GM19043 (cell line): Measurements from ENCODE around the gene MALRD1.

Experiments used
- ATAC-seq: cut with Tn5 transposase; IDR thresholded peaks from one replicate; pipeline ENCODE4 v1.9.1; 2021; ENCODE audit warnings: low read depth; ENCODE audit not compliant: unreplicated experiment

Gene MALRD1

DNA sequence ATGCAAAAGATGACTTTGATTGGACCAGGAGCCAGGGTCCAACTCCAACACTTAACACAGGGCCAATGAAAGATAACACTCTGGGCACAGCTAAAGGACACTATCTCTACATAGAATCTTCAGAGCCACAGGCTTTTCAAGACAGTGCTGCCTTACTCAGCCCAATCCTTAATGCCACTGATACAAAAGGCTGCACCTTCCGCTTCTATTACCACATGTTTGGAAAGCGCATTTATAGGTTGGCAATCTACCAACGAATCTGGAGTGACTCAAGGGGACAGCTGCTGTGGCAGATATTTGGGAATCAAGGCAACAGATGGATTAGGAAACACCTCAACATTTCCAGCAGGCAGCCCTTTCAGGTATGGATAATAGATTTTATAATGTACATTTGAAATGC lies 160.7 kb downstream of the MALRD1 start:
- no peak for ATAC-seq

- no peak for ATAC-seq
These were observed 164.0 kb downstream of the MALRD1 start for GRCh38 chr10:19212590-19212989.

GRCh38 chr10:19221216-19221615 lies 172.6 kb downstream of the MALRD1 start:
- no peak for ATAC-seq

- no peak for ATAC-seq
These were observed 177.4 kb downstream of the MALRD1 start for GRCh38 chr10:19226025-19226424.

GRCh38 chr10:19231034-19231433 lies 182.4 kb downstream of the MALRD1 start:
- ATAC-seq, result no peak

- ATAC-seq, result no peak
These were observed 197.5 kb downstream of the MALRD1 start for GRCh38 chr10:19245889-19246752.

DNA sequence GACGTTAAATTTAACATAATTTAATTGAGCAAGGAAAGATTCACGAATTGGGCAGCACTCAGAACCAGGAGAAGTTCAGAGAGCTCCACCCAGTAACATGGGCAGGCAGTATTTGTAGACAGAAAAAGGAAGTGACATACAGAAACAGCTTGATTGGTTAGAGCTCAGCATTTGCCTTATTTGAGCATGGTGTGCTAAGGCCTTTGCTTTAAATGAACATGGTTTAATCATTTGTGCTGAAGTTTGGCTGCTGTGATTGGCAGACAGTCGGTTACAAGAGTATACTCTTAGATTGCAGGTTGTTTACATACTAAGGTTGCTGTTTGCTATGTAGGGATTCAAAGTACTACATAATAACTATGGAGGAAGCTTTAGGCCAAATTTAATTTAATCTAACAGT lies 199.2 kb downstream of the MALRD1 start:
- no peak for ATAC-seq

DNA sequence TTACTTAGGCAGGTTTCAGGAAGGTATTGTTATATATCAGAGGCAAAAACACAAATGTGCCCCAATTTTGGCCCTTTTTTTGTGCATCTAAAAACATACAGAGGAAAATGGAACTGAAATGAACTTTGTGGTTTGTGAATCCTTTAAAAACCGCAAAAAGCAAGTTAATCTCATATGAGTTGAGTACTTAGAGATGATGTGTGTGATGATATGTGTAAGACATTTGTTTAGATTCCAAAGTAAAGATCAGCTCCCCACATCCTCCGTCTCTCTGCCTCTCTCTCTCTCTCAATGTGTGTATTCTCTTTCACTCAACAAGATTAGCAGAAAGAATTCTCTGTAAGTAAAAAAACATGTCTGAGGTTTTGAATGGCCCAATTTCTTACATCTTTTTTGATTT lies 201.9 kb downstream of the MALRD1 start:
- ATAC-seq, result no peak

DNA sequence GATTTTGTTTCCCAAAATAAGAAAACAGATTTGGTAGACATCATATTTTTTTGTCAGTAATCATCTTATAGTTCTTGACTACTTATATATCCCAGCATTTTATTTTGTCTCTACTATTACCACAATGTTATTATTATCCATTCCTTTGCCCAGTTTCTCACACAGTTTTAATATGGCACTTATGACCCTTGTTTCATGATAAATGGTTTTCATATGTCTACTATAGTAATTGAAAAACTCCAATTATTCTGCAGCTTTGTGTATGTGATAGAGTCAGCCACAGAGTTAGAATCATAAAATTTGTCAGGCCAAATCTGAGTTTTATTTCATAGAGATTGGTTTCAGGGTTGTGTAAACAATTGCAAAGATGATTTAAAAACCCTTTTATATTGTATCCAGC lies 203.9 kb downstream of the MALRD1 start:
- ATAC-seq, result no peak

- ATAC-seq, result no peak
These were observed 207.7 kb downstream of the MALRD1 start for GRCh38 chr10:19256331-19256730.

DNA sequence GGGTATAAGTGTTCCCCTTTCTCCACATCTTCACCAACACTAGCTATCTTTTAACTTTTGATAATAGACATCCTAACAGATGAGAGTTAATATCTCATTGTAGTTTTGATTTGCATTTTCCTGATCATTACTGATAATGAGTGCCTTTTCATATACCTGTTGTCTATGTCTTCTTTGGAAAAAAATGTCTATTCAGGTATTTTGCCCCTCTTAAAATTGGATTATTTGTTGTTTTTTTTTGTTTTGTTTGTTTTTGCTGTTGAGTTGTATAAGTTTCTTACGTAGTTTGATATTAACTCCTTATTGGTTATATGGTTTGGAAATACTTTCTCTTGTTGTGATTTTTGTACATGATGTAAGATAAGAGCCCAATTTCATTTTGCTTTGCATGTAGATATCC lies 214.7 kb downstream of the MALRD1 start:
- no peak for ATAC-seq

GRCh38 chr10:19283285-19283684 lies 234.7 kb downstream of the MALRD1 start:
- no peak for ATAC-seq

GRCh38 chr10:19283786-19284185 lies 235.2 kb downstream of the MALRD1 start:
- ATAC-seq, result no peak

GRCh38 chr10:19290770-19291169 lies 242.2 kb downstream of the MALRD1 start:
- no peak for ATAC-seq

DNA sequence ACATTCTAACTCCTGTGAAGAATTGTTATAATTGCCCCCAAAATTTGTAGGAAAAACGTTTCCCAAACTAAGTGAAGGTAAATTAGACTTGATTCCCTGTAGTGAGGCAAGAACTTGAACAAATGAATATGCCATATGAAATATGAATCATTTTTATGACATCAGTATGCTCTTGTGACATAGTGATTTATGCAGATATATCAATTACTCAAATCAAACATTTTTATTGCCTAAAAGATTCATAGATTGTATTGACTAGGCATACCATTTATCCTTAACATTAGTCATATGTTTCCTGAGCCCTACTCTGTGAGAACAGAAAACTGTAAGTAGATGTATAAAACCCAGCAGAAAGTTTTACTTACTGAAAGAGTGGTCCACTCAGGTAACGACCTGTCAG lies 245.6 kb downstream of the MALRD1 start:
- ATAC-seq, result no peak

GRCh38 chr10:19299645-19300044 lies 251.0 kb downstream of the MALRD1 start:
- ATAC-seq, result no peak

DNA sequence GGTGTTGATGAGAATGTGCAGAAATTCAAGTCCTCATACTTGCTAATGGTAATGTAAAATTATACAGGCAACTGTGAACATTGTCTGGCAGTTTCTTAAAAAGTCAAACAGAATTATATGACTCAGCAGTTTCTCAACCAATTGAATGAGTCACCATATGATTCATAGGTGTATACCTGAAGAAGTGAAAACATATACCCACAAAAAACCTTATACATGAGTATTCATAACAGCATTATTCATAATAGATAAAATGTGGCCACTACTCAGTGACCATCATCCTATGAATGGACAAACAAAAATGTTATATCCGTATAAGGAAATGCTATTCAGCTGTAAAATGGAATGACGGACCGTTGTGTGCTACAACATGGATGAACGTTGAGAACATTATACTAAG lies 253.5 kb downstream of the MALRD1 start:
- ATAC-seq, result no peak

DNA sequence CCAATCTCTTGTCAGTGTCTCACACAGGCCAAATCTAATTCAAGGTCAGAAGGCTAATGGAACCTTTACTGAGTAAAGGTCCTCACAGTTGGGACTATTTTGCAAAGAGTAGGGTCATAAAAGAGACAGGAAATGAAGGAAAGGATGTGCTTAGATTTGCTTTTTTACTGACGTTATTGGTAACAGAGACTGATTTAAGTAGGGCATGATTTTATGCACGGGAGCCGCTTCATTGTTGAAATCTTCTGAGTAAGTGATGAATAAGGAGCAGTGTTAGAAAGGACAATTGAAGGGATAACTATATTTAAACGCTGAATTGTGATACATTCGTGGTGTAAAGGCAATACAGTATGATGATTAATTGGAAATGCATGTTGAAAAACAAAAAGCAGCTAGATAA lies 261.5 kb downstream of the MALRD1 start:
- no peak for ATAC-seq

GRCh38 chr10:19316204-19316870 lies 267.7 kb downstream of the MALRD1 start:
- no peak for ATAC-seq

DNA sequence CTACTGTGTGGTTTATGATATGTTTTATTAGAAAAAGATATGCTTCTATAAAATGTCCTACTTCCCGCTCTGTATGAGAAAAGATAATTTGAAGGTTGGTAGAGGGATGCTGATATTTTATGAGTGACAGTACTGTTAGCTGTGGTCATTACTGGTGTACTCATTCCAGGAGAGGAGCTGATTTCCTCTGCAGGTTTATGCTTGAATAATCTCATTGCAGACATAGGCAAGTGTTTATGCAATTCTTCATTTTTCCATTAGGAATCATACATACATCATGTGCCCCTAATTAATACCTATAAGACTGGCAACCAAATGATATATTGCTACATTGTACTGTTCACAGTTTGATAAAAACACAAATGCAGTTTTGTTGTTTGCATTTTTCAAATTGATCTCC lies 269.4 kb downstream of the MALRD1 start:
- ATAC-seq, result no peak

DNA sequence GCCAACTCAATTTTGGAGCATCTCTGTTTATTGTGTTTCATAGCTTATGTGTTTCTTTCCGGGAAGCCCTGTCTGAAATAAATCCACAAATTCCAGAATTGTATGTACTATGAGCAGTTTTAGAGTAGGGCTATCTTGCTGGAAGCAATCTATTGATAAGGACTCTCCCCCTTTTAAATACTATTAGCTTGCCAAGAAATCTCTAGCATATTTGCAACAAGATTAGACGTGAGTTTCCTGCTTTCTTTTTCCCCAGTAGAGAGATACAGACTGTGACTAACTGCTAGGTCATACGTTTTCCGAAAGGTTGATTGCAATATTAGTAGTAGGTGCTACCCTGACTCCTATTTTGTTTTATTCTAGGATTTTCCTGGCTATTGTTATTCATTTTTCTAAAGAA lies 277.0 kb downstream of the MALRD1 start:
- ATAC-seq, result no peak

- no peak for ATAC-seq
These were observed 280.0 kb downstream of the MALRD1 start for GRCh38 chr10:19328582-19328981.
